HL-60 (cell line): Measurements from ENCODE around the gene LMF2.

Experiments
- DNase-seq, 2 experiments: peaks; one replicate each; pipeline ENCODE4 v3.0.0-alpha.2; 2010 to 2020; ENCODE audit warnings: low read depth in 1 of 2, low spot score in 1 of 2
- H3K27ac ChIP-seq: fragments of 250-450 bp; sonication (Bioruptor Pico); replicated peaks from 2 replicates; pipeline ENCODE4 v1.5.1; 2020; ENCODE audit warnings: mild to moderate bottlenecking, moderate library complexity
- H3K27me3 ChIP-seq: fragments of 250-450 bp; sonication (Bioruptor Pico); 2 replicates; pipeline ENCODE4 v1.5.1; 2021; ENCODE audit warnings: mild to moderate bottlenecking, moderate library complexity; ENCODE audit not compliant: insufficient read depth, poor library complexity, severe bottlenecking
- H3K4me3 ChIP-seq: replicated peaks from 2 replicates; pipeline ENCODE4 v1.5.1; 2011; ENCODE audit warnings: mild to moderate bottlenecking, control low read depth, low read length; ENCODE audit not compliant: insufficient read depth
- GABPA ChIP-seq: IDR thresholded peaks from 2 replicates; pipeline ENCODE4 v1.6.1; 2012; ENCODE audit warnings: low read depth
- POLR2AphosphoS5 ChIP-seq: IDR thresholded peaks from 2 replicates; pipeline ENCODE4 v1.6.1; 2012; ENCODE audit warnings: low read depth
- SPI1 ChIP-seq: IDR thresholded peaks from 2 replicates; pipeline ENCODE4 v1.6.1; 2012; ENCODE audit warnings: low read depth, mild to moderate bottlenecking, borderline replicate concordance
- TF ChIP-seq, protein P1 (sequence below): IDR thresholded peaks from one replicate; pipeline ENCODE4 v1.5.1; 2011; ENCODE audit warnings: low read length, control low read depth, inconsistent platforms; ENCODE audit not compliant: insufficient read depth
- TF ChIP-seq, protein P2 (sequence below): IDR thresholded peaks from 2 replicates; pipeline ENCODE4 v1.6.1; 2012; ENCODE audit warnings: low read depth; ENCODE audit not compliant: insufficient replicate concordance

The LMF2 gene

GRCh38 chr22:50456026-50456425, 51.5 kb downstream of the LMF2 start:
- H3K27me3 ChIP-seq, result no peaks in the 10 kb centered on the region
- no peak overlapping the region for H3K4me3 ChIP-seq
- TF ChIP-seq, protein P1, sequence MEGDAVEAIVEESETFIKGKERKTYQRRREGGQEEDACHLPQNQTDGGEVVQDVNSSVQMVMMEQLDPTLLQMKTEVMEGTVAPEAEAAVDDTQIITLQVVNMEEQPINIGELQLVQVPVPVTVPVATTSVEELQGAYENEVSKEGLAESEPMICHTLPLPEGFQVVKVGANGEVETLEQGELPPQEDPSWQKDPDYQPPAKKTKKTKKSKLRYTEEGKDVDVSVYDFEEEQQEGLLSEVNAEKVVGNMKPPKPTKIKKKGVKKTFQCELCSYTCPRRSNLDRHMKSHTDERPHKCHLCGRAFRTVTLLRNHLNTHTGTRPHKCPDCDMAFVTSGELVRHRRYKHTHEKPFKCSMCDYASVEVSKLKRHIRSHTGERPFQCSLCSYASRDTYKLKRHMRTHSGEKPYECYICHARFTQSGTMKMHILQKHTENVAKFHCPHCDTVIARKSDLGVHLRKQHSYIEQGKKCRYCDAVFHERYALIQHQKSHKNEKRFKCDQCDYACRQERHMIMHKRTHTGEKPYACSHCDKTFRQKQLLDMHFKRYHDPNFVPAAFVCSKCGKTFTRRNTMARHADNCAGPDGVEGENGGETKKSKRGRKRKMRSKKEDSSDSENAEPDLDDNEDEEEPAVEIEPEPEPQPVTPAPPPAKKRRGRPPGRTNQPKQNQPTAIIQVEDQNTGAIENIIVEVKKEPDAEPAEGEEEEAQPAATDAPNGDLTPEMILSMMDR, result no peak
- TF ChIP-seq GABPA (no peak), SPI1 (no peak), POLR2AphosphoS5 (no peak)
- TF ChIP-seq, protein P2, sequence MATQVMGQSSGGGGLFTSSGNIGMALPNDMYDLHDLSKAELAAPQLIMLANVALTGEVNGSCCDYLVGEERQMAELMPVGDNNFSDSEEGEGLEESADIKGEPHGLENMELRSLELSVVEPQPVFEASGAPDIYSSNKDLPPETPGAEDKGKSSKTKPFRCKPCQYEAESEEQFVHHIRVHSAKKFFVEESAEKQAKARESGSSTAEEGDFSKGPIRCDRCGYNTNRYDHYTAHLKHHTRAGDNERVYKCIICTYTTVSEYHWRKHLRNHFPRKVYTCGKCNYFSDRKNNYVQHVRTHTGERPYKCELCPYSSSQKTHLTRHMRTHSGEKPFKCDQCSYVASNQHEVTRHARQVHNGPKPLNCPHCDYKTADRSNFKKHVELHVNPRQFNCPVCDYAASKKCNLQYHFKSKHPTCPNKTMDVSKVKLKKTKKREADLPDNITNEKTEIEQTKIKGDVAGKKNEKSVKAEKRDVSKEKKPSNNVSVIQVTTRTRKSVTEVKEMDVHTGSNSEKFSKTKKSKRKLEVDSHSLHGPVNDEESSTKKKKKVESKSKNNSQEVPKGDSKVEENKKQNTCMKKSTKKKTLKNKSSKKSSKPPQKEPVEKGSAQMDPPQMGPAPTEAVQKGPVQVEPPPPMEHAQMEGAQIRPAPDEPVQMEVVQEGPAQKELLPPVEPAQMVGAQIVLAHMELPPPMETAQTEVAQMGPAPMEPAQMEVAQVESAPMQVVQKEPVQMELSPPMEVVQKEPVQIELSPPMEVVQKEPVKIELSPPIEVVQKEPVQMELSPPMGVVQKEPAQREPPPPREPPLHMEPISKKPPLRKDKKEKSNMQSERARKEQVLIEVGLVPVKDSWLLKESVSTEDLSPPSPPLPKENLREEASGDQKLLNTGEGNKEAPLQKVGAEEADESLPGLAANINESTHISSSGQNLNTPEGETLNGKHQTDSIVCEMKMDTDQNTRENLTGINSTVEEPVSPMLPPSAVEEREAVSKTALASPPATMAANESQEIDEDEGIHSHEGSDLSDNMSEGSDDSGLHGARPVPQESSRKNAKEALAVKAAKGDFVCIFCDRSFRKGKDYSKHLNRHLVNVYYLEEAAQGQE, result no peak
- DNase-seq, result no peak
- H3K27ac ChIP-seq, result no peak overlapping the region

DNA sequence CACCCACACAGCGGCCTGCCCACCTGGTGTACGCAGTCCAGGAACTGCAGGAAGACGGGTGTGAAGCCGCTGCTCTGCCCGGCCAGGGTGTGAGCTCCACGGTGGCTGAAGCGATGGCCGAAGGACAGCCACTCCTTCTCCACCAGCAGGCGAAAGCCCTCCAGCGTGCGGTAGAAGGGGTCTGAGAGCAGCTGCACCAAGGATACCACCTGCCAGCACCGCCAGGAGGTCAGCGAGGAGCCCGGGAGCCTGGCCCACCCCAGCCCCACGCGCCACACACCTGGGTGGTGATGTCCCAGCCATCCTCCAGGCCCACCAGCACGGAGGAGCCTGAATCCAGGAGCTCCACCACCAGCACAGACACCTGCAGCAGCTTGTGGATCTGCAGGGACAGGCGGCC, 52.3 kb downstream of the LMF2 start:
- TF ChIP-seq, protein P2, result no peak
- TF ChIP-seq SPI1 (no peak), GABPA (no peak), POLR2AphosphoS5 (no peak)
- TF ChIP-seq, protein P1, result no peak
- DNase-seq, result no peak
- Histone ChIP-seq H3K27ac (no peak overlapping the region), H3K27me3 (no peaks in the 10 kb centered on the region), H3K4me3 (no peak overlapping the region)

GRCh38 chr22:50454556-50455075, 52.9 kb downstream of the LMF2 start:
- no peak overlapping the region for H3K27ac ChIP-seq
- no peak overlapping the region for H3K4me3 ChIP-seq
- no peaks in the 10 kb centered on the region for H3K27me3 ChIP-seq
- no peak for DNase-seq
- TF ChIP-seq POLR2AphosphoS5, result no peak
- TF ChIP-seq, protein P1, result no peak
- TF ChIP-seq GABPA, result no peak
- TF ChIP-seq, protein P2, result no peak
- no peak for TF ChIP-seq SPI1
